CD14-positive monocyte (primary cell): Measurements from ENCODE around the gene EYS. TPM values are rescaled to one million over a fixed set of nuclear protein-coding genes. Genes with fewer than 3 reads are reported as not detected.
A peak's percentile ranks its signal among the peaks of the same experiment; 100 is the strongest.

Source experiments
- DNase-seq, 3 donors: peaks; one replicate each; pipeline ENCODE4 v3.0.0-alpha.2; 2011 to 2022
- H2AFZ ChIP-seq: 2 replicates; pipeline ENCODE4 v1.6.0; 2012; ENCODE audit warnings: mild to moderate bottlenecking, low read depth, low read length, inconsistent platforms; ENCODE audit not compliant: insufficient read depth, poor library complexity, severe bottlenecking
- H3K27ac ChIP-seq, 2 donors: 1 replicate in 1 of 2; 2 replicates in 1 of 2; pipeline ENCODE4 v1.5.1; 2012 to 2013; ENCODE audit warnings: low read length in 2 of 2, control low read depth in 1 of 2, inconsistent platforms in 1 of 2, low read depth in 1 of 2, mild to moderate bottlenecking in 1 of 2
- H3K27me3 ChIP-seq, 2 donors: one replicate each; pipeline versions ENCODE4 v1.6.0 to v1.6.1; 2011 to 2013; ENCODE audit warnings: low read length in 2 of 2; ENCODE audit not compliant: control insufficient read depth in 2 of 2, insufficient read depth in 2 of 2
- H3K36me3 ChIP-seq, 2 donors: replicated peaks in 1 of 2; 1 replicate in 1 of 2; 2 replicates in 1 of 2; pipeline versions ENCODE4 v1.5.1 to v1.6.1; 2012 to 2013; ENCODE audit warnings: low read length in 2 of 2, control low read depth in 1 of 2, inconsistent platforms in 1 of 2, mild to moderate bottlenecking in 1 of 2; ENCODE audit not compliant: insufficient read depth in 2 of 2, control insufficient read depth in 1 of 2
- H3K4me1 ChIP-seq, 2 donors: 1 replicate in 1 of 2; 2 replicates in 1 of 2; pipeline versions ENCODE4 v1.5.1 to v1.6.1; 2012 to 2013; ENCODE audit warnings: low read length in 2 of 2, control low read depth in 1 of 2, inconsistent platforms in 1 of 2, mild to moderate bottlenecking in 1 of 2, moderate library complexity in 1 of 2; ENCODE audit not compliant: insufficient read depth in 2 of 2, control insufficient read depth in 1 of 2
- H3K4me2 ChIP-seq: replicated peaks from 2 replicates; pipeline ENCODE3; 2012; ENCODE audit warnings: low read length, moderate library complexity, mild to moderate bottlenecking; ENCODE audit not compliant: poor library complexity, severe bottlenecking; ENCODE audit errors: extremely low read depth
- H3K4me3 ChIP-seq, 3 experiments: fragments of 200-600 bp in 1 of 3; sonication (generic) in 1 of 3; replicated peaks in 1 of 3; 1 replicate in 2 of 3; 2 replicates in 1 of 3; pipeline ENCODE4 v1.5.1; 2011 to 2013; ENCODE audit warnings: low read length in 3 of 3, mild to moderate bottlenecking in 3 of 3, control low read depth in 2 of 3, low read depth in 2 of 3, inconsistent platforms in 1 of 3, moderate library complexity in 1 of 3
- H3K79me2 ChIP-seq: 2 replicates; pipeline ENCODE4 v1.6.0; 2012; ENCODE audit warnings: mild to moderate bottlenecking, control low read depth, inconsistent platforms, low read length, moderate library complexity; ENCODE audit not compliant: insufficient read depth
- H3K9ac ChIP-seq: 2 replicates; pipeline ENCODE4 v1.6.0; 2017; ENCODE audit warnings: low read length, mild to moderate bottlenecking; ENCODE audit not compliant: insufficient read depth, poor library complexity, severe bottlenecking
- H3K9me3 ChIP-seq, 2 donors: replicated peaks in 1 of 2; 1 replicate in 1 of 2; 2 replicates in 1 of 2; pipeline versions ENCODE4 v1.5.1 to v1.6.1; 2012 to 2013; ENCODE audit warnings: low read length in 2 of 2, control low read depth in 1 of 2; ENCODE audit not compliant: control insufficient read depth in 1 of 2, insufficient read depth in 1 of 2
- H4K20me1 ChIP-seq: 2 replicates; pipeline ENCODE4 v1.6.0; 2012; ENCODE audit warnings: mild to moderate bottlenecking, low read length, control low read depth, moderate library complexity; ENCODE audit not compliant: insufficient read depth
- H3K27ac Mint-ChIP-seq, 7 donors: one replicate each; pipeline ENCODE4 v1.8.0; 2020; ENCODE audit warnings: mild to moderate bottlenecking in 7 of 7, mixed read lengths in 7 of 7, moderate library complexity in 6 of 7, inconsistent platforms in 2 of 7
- H3K27me3 Mint-ChIP-seq, 3 donors: one replicate each; pipeline ENCODE4 v1.8.0; 2021 to 2022; ENCODE audit warnings: low read depth in 3 of 3, mild to moderate bottlenecking in 3 of 3, mixed read lengths in 3 of 3, moderate library complexity in 3 of 3, inconsistent platforms in 1 of 3
- H3K36me3 Mint-ChIP-seq, 2 donors: one replicate each; pipeline ENCODE4 v1.8.0; 2020; ENCODE audit warnings: mixed read lengths in 2 of 2, inconsistent platforms in 1 of 2, mild to moderate bottlenecking in 1 of 2
- H3K4me1 Mint-ChIP-seq: one replicate; pipeline ENCODE4 v1.8.0; 2020; ENCODE audit warnings: mild to moderate bottlenecking, mixed read lengths
- H3K4me3 Mint-ChIP-seq, 2 donors: one replicate each; pipeline ENCODE4 v1.8.0; 2020; ENCODE audit warnings: mild to moderate bottlenecking in 2 of 2, mixed read lengths in 2 of 2, moderate library complexity in 1 of 2
- H3K9me3 Mint-ChIP-seq, 7 donors: one replicate each; pipeline ENCODE4 v1.8.0; 2020 to 2022; ENCODE audit warnings: mixed read lengths in 7 of 7, mild to moderate bottlenecking in 6 of 7, moderate library complexity in 6 of 7, inconsistent platforms in 2 of 7
- CTCF ChIP-seq: fragments of 200-600 bp; IDR thresholded peaks from one replicate; pipeline ENCODE4 v1.8.0; 2022; ENCODE audit warnings: antibody characterized with exemption, mild to moderate bottlenecking
- WGBS: methylation state at CpG from one replicate; pipeline ENCODE4 v1.1.5; 2013; ENCODE audit warnings: missing lambda C conversion rate; ENCODE audit not compliant: insufficient coverage; 5-methylcytosine and 5-hydroxymethylcytosine counted together
- intact Hi-C, 2 donors: fragments of 100-400 bp; cut with micrococcal nuclease; formaldehyde crosslinking; loops; one replicate each; pipeline versions ENCODE4 v1.15.0 to v1.15.1; 2023
- polyA plus RNA-seq, 3 donors: library from polyadenylated mRNA; depleted of rRNA in 1 of 3; unstranded in 2 of 3; stranded (reverse) in 1 of 3; fragments of 300-500 nt in 2 of 3; fragments of >200 nt in 1 of 3; fragmentation: Illumina TruSeq in 2 of 3; gene quantifications; 1 replicate in 2 of 3; 2 replicates in 1 of 3; pipeline ENCODE4 v1.2.3, GENCODE V29; 2012 to 2021

Gene EYS
- polyA plus RNA-seq, 3 donors = 0.01 to 0.03 TPM; not detected in 1

- no peaks in the 10 kb centered on the region for H3K9me3 ChIP-seq
- H3K9ac ChIP-seq = no peak overlapping the region
- H3K27ac ChIP-seq = no peak overlapping the region
- no peak overlapping the region for H3K4me2 ChIP-seq
- peaks cover 0 to 11% (median 3%) of the 10 kb centered on the region in 7 donors for H3K9me3 Mint-ChIP-seq
- no peak for TF ChIP-seq CTCF
- no peaks in the 10 kb centered on the region for H3K79me2 ChIP-seq
- H3K27me3 Mint-ChIP-seq = no peaks in the 10 kb centered on the region
- H4K20me1 ChIP-seq = no peaks in the 10 kb centered on the region
- H3K4me3 ChIP-seq = no peak overlapping the region
- no peak for DNase-seq
- no peaks in the 10 kb centered on the region for H3K27me3 ChIP-seq
- WGBS = 14% methylated on average over 1 of the region's 1 CpG
- H3K36me3 Mint-ChIP-seq = no peaks in the 10 kb centered on the region
- H3K36me3 ChIP-seq = no peaks in the 10 kb centered on the region
- H3K4me1 Mint-ChIP-seq = peaks cover 24% of the 10 kb centered on the region
- intact Hi-C loops = no loop called here
- H3K4me3 Mint-ChIP-seq = no peak overlapping the region
- H3K27ac Mint-ChIP-seq = no peak overlapping the region
- H2AFZ ChIP-seq = peak overlapping the region; percentile 37
- H3K4me1 ChIP-seq = peaks cover 7 to 11% of the 10 kb centered on the region in 2 donors
These were observed 1850.8 kb downstream of the EYS start for GRCh38 chr6:63856271-63856670.

DNA sequence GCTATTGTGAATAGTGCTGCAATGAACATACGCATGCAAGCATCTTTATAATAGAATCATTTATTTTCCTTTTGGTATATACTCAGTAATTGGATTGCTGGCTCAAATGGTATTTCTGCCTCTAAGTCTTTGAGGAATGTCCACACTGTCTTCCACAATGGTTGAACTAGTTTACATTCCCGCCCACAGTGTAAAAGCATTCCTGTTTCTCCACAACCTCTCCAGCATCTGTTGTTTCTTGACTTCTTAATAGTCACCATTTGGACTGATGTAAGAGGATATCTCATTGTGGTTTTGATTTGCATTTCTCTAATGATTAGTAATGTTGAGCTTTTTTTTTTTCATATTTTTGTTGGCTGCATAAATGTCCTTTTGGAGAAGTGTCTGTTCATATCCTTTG lies 1862.7 kb downstream of the EYS start:
- Histone ChIP-seq H3K27ac (no peak overlapping the region), H3K9ac (no peak overlapping the region), H2AFZ (no peak overlapping the region), H4K20me1 (no peaks in the 10 kb centered on the region), H3K36me3 (no peaks in the 10 kb centered on the region), H3K79me2 (no peaks in the 10 kb centered on the region), H3K27me3 (no peaks in the 10 kb centered on the region), H3K4me3 (no peak overlapping the region), H3K4me1 (no peaks in the 10 kb centered on the region), H3K4me2 (no peak overlapping the region), H3K9me3 (peaks cover 0 to 12% of the 10 kb centered on the region in 2 donors)
- H3K27me3 Mint-ChIP-seq = peaks cover 0 to 2% (median 0%) of the 10 kb centered on the region in 3 donors
- peaks cover 5 to 17% (median 12%) of the 10 kb centered on the region in 7 donors for H3K9me3 Mint-ChIP-seq
- no peak overlapping the region for H3K27ac Mint-ChIP-seq
- no CpG with 5 or more reads among the region's 2 CpGs for WGBS
- H3K4me1 Mint-ChIP-seq = no peaks in the 10 kb centered on the region
- no peaks in the 10 kb centered on the region for H3K36me3 Mint-ChIP-seq
- intact Hi-C loops = no loop called here
- no peak for DNase-seq
- H3K4me3 Mint-ChIP-seq = no peak overlapping the region
- no peak for TF ChIP-seq CTCF
